ENCODE results near the gene PNMA8B.

PNMA8B gene

GRCh38 chr19:46452186-46452585 is 43.5 kb downstream of the PNMA8B start:
- no peak for TF ChIP-seq CTCF (IDR thresholded peaks at IDR 0.05)
- no peak for TF ChIP-seq ZFX (IDR thresholded peaks at IDR 0.05; ENCODE audit: borderline replicate concordance)
- H3K27ac ChIP-seq: no peak overlapping the region

GRCh38 chr19:46451352-46451751 is 44.3 kb downstream of the PNMA8B start:
- H3K27ac ChIP-seq: no peak overlapping the region
- no peak for TF ChIP-seq ZFX (IDR thresholded peaks at IDR 0.05; ENCODE audit: borderline replicate concordance)
- no peak for TF ChIP-seq CTCF (IDR thresholded peaks at IDR 0.05)

- no peak overlapping the region for H3K27ac ChIP-seq
- no peak for TF ChIP-seq ZFX (IDR thresholded peaks at IDR 0.05; ENCODE audit: borderline replicate concordance)
- no peak for TF ChIP-seq CTCF (IDR thresholded peaks at IDR 0.05)
These were observed 44.9 kb downstream of the PNMA8B start for GRCh38 chr19:46450737-46451136.

GRCh38 chr19:46449228-46449627 is 46.4 kb downstream of the PNMA8B start:
- TF ChIP-seq CTCF (IDR thresholded peaks at IDR 0.05): no peak
- TF ChIP-seq ZFX (IDR thresholded peaks at IDR 0.05; ENCODE audit: borderline replicate concordance): no peak
- H3K27ac ChIP-seq: no peak overlapping the region

- TF ChIP-seq ZFX (IDR thresholded peaks at IDR 0.05; ENCODE audit: borderline replicate concordance) (no peak), CTCF (IDR thresholded peaks at IDR 0.05) (no peak)
- H3K27ac ChIP-seq: no peak overlapping the region
These were observed 47.1 kb downstream of the PNMA8B start for GRCh38 chr19:46448601-46449000.

GRCh38 chr19:46447824-46448223 is 47.8 kb downstream of the PNMA8B start:
- TF ChIP-seq ZFX (IDR thresholded peaks at IDR 0.05; ENCODE audit: borderline replicate concordance): no peak
- TF ChIP-seq CTCF (IDR thresholded peaks at IDR 0.05): no peak
- no peak overlapping the region for H3K27ac ChIP-seq

- TF ChIP-seq CTCF (IDR thresholded peaks at IDR 0.05): no peak
- no peak for TF ChIP-seq ZFX (IDR thresholded peaks at IDR 0.05; ENCODE audit: borderline replicate concordance)
- H3K27ac ChIP-seq: no peak overlapping the region
These were observed 48.7 kb downstream of the PNMA8B start for GRCh38 chr19:46447006-46447405.

Measured in 22Rv1 (cell line).